ENCODE results near the gene WEE2.

DNA sequence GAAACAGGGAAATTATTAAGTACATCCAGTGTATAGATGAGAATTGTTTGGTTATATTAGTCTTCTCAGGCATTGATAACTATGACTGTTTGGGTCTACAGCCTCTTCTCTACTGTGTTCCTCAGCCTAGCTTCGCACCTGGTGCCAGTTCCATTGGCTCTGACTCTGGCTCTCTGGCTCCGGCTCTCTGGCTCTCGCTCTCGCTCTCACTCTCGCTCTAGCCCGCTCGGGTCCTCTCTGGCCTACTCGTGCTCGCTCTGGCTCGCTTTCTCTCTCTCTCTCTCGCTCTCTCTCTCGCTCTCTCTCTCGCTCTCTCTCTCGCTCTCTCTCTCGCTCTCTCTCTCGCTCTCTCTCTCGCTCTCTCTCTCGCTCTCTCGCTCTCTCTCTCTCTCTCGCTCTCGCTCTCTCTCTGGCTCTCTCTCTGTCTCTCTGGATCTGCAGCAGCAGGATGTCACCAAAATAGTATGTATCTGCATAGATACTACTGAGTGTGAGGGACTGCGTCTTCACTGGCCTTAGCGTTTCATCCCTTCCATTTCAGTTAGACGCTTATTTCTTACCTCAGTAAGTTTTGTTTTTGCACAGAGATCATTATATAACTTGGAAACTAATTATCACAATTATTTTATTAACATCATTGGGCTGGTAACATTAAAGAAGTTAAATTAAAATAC, 23.5 kb downstream of the WEE2 start:
- TF ChIP-seq, protein P1, sequence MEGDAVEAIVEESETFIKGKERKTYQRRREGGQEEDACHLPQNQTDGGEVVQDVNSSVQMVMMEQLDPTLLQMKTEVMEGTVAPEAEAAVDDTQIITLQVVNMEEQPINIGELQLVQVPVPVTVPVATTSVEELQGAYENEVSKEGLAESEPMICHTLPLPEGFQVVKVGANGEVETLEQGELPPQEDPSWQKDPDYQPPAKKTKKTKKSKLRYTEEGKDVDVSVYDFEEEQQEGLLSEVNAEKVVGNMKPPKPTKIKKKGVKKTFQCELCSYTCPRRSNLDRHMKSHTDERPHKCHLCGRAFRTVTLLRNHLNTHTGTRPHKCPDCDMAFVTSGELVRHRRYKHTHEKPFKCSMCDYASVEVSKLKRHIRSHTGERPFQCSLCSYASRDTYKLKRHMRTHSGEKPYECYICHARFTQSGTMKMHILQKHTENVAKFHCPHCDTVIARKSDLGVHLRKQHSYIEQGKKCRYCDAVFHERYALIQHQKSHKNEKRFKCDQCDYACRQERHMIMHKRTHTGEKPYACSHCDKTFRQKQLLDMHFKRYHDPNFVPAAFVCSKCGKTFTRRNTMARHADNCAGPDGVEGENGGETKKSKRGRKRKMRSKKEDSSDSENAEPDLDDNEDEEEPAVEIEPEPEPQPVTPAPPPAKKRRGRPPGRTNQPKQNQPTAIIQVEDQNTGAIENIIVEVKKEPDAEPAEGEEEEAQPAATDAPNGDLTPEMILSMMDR (IDR thresholded peaks at IDR 0.05), result no peak
- TF ChIP-seq POLR2A (IDR thresholded peaks at IDR 0.05), result no peak

Measured in Peyer's patch (tissue), 4 donors.